COLO829 (cell line): ENCODE results near the gene INSM1.
"Not testable (repeated sequence)": the region's sequence is repeated elsewhere in the genome, so short reads cannot be mapped to it uniquely, and the experiment has no call there.

ENCODE experiments used
- DNase-seq: peaks from one replicate; pipeline ENCODE4 v3.0.0; 2012; ENCODE audit warnings: low spot score

The INSM1 gene, protein sequence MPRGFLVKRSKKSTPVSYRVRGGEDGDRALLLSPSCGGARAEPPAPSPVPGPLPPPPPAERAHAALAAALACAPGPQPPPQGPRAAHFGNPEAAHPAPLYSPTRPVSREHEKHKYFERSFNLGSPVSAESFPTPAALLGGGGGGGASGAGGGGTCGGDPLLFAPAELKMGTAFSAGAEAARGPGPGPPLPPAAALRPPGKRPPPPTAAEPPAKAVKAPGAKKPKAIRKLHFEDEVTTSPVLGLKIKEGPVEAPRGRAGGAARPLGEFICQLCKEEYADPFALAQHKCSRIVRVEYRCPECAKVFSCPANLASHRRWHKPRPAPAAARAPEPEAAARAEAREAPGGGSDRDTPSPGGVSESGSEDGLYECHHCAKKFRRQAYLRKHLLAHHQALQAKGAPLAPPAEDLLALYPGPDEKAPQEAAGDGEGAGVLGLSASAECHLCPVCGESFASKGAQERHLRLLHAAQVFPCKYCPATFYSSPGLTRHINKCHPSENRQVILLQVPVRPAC

DNA sequence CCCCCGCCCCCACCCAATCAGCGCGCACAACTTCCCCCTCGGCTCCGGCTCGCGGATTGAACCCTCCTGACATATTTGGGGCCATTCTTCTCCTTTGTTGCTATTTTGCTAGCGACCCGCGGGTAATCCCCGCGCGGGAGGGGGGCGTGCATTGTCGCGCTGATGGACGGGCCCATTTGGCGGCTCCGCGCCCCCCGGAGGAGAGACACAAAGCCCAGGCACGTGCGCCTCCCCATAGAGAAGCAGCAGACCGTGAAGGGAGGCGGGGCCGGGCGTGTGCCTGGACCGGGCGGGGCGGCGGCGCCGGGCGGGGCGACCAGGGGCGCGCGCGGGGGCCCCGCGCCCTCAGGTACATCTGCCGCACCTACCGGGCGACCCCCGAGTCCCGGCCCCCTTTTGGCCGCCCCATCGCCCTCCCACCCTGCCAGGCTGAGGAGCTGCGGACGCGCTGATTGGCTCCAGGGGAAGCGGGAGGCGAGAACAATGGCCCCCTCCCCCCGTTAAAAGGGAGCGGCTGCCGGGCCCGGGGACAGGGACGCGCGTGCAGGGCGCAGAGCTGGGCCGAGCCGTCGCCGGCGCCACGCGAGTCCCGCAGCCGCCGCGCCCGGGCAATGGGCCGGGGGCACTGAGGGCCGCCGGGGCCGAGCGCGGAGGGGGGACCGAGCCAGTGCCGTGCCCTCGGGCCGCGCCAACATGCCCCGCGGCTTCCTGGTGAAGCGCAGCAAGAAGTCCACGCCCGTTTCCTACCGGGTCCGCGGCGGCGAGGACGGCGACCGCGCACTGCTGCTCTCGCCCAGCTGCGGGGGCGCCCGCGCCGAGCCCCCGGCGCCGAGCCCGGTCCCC is at the start of gene INSM1:
INSM1 (plus strand) TSS at position 530 of the 843 bp plus-strand sequence; CDS start at position 694, 164 bp downstream.
- no peak for DNase-seq

DNA sequence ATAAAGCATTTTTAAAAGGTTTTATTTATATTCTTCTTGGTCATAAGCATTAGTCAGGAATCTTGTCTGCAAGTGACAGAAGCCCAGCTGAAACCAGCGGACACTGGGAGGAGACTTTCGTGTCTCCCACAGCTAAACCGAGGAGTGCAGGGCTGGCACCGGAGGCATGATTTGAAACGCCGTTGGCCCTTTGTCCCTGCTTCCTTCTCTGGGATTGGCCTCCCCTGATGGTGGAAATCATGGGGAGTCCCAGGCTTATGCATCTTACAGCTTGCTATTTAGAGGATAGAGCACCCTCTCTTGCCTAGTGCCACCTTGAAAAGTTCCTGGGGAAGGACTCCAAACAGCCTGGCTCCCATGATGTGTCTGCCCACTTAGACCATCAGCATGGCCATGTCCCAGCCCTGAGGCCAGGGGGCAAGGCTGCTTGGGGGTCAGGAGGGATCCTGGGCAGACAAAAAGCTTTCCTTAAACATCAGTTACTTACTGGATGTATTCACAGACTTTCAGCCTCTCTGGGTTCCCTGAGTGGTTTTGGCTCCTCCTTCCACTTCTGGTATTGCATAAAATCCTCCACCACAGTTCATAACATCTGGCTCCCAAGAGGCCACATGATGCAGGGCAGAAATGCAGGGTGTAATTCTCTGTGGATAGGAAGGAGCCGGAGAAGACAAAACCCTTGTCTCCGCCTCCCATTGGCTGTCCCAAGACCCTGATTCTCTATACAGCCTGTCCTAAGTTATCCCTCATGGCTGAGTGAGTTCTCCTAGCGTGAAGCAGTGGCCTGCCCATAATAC is 49.3 kb upstream of the INSM1 start:
- no peak for DNase-seq

DNA sequence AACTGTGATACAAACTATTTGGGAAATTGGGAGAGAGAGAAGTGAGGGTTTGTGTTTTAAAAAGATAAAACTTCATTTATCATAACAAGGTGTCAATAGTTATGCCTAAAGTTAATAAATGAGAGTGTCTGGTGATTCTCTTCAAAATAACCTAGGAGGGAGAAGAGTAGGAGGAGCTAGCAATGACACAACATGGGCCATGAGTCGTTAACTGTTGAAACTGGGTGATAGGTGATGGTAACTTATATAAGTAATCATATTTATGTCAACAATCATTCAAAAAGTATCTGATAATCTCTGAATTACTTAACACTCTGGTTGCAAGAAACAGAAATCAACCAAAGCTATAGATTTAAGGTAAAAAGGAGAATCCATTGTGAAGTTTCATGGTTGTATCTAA is 46.8 kb upstream of the INSM1 start:
- DNase-seq: no peak

DNA sequence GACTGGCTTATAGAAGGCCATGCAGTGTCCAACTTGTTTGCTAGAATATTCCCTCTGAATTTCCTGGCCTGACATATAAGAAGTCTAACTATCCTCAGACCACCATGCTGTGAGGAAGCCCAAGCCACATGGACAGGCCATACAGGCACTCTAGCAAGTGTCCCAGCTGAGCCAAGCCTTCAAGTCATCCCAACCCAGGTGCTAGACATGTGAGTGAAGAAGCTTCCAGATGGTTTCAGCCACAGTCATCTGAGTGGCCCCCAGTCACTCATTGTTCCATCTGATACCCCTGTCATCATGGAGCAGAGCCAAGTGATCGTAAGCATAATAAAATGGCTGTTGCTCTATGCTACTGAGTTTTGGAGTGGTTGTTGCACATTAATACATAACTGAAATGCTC is 46.0 kb upstream of the INSM1 start:
- DNase-seq: no peak

DNA sequence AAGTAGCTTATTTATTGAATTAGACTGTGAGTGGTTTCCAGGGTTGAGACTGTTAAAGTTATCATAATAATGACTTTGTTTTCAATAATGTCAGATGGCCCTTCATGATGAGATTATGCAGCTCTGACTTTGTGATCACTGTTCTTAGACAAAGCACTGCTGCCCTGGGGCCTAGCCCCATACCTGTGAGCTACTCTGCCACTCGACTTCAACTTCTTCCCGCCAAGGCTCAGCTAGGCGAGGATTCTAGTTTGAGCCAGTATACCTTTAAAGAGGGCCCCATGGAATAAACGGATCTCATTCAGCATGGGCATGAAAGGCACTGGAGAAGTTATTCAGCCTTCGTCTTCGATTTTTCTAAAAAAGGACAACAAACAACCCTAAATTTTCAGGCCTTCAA is 45.0 kb upstream of the INSM1 start:
- no peak for DNase-seq

DNA sequence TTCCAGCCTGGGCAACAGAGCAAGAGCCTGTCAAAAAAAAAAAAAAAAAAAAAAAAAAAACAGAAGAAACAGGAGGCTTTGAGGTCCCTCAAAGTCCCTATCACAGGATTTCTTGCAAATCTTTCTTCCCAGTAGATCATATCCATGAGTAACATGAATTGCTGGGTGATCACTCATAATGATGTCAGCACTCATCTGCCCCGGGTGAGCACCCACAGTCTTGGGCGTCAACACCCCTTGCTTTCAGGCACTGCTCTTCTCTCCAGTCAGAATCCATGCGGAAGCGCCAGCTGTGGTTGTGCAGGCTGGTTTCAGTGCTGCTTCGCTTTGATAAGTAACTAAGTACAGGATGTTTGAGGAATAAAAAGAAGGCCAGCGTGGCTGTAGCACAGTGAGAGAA is 40.2 kb upstream of the INSM1 start:
- no peak for DNase-seq

DNA sequence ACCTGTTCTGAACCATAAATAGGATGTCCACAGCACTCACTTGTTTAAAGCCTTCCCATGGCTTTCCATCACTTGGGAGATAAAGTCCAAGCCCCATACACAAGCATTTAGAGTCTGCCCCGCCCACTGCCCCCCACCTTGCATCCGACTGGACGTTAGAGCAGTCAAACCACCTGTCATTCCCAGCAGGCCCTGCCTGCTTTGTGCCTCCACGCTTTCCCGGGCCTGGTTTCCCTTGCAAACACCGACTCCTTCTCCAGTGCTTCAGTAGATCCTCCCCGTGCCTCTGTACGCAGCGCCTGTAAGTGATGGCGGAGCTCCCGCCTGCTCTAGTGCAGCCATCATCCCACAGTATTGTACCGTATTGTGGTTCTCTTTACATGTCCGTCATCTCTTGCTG is 38.3 kb upstream of the INSM1 start:
- no peak for DNase-seq

DNA sequence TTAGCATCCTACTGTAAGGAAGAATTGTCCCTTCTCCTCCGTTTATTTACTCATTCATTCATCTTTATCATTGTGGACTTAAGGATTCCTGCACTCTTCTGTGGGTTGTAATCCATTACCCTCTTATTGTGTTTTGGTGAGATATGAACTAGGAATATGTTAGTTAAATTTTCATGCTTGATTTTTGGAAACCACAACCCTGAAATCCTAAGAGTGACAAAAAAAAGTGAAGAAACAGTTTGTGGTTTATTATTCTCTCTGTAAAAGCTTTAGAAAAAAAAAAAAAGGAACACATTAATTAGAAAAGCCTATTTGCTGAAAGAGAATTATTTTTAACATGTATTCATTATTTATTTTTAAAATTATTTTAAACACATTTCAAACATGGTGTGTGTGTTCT is 36.7 kb upstream of the INSM1 start:
- no peak for DNase-seq

DNA sequence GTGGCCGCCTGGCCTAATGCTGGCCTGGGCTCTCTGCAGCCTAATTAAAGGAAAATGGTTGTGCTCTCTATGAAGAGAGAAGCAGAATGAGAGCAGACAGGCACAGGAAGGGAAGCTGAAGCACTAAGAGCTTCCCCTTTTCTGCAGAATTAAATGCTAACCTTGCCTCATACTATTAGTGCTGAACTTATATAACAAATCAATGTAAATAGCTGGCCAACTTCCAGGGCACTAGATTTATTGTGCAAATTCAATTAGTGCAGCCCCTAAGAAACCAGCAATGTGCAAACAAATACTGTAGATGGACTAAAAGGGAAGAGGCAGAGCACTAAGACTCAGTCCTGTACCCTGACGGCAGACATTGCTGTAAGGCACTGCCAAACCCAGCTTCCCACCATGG is 36.1 kb upstream of the INSM1 start:
- no peak for DNase-seq

DNA sequence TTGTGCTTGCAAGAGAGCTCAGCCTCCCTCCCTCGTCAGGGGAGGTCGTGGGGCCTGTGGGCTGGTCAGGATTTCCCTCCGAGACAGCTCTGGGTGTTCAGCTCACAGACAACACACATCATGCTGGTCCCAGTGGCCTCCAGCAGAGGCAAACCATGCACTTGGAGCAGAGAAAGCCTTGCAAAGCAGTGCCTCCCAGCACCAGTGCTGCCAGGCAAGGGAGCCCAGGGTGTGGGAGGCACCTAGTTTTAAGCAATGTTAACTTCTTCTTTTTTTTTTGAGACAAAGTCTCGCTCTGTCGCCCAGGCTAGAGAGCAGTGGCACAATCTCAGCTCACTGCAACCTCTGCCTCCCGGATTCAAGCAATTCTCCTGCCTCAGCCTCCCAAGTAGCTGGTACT is 34.0 kb upstream of the INSM1 start:
- no peak for DNase-seq

DNA sequence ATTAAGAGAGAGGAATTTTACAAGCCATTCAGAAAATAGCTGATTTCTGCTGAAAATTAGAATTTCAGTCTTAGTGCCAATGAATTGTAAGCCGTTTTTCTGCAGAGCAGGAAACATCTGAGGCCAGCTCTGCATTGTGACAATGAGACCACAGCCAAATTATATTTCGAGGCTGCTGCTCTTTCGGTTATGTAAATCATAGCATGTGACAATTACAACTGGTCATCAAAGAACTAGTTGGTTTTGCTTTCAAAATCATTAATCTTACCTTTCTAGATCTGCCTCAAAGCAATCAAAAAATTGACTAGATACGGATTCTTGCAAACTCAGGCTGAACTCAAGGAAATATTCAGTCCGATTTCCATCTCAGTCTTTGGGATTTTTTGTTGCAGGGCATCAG is 33.4 kb upstream of the INSM1 start:
- no peak for DNase-seq

DNA sequence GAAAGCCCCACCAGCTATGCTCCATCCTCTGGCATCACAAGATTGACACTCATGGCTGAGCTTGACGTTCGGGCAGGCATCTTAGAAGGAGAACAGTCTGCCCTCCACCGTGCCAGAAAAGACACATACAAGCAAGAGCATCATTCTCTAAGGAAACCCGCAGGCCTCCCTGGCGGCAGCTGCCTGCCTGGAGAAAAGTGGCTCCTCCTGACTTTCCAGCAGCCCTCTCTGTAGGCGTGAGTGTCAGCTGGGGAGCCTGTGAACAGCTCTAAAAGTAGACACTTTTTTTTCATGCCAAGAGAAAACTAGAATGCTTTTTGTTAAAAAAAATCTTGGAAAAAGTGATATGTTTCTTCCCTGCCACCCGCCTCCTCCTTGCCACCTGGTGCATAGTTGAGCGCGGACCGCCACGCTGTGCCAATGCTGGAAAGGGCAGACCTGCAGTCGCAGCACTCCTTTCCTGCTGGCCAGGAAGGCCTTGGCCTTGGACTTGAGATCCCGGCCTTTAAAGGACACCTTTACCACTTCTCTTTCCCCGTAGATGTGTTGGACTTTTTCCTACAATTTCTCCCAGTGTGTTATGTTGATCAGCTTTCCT is 29.7 kb upstream of the INSM1 start:
- DNase-seq: no peak

DNA sequence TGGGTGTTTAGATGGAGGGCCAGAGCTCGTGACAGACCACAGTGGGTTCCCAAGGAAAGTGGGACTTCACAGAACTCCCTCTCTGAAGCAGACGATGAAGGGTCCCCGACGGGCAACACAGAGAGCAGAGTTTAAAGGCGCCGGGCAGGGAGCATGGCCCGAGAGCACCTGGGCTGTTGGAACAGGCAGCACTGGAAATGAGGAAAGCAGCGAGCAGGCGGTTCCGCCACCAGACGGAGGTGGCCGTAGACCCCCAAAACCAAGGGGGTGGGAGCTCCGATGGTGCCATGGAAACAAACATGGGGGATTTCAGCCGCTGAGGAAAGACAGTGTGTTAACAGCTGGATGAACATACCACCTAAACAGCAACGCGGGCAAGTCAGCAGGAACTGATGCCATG is 27.5 kb upstream of the INSM1 start:
- no peak for DNase-seq

DNA sequence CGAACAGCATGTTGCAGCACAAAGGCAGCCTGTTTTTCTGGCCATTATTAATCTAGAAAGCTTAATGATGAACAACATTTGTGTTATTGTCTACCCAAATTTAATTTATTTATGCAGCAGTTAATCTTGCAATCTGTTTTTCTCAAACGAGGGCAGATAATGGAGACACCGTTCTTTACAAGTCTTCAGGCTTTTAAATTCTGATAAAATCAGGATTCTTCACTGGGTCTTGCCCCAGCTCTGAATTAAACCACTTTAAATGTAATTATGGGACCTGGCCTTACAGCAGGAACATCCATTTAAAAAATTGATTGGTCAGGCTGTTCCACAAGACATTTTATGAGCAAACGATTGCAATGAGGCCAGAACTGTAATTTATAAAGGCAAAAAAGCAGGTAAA is 26.5 kb upstream of the INSM1 start:
- no peak for DNase-seq

DNA sequence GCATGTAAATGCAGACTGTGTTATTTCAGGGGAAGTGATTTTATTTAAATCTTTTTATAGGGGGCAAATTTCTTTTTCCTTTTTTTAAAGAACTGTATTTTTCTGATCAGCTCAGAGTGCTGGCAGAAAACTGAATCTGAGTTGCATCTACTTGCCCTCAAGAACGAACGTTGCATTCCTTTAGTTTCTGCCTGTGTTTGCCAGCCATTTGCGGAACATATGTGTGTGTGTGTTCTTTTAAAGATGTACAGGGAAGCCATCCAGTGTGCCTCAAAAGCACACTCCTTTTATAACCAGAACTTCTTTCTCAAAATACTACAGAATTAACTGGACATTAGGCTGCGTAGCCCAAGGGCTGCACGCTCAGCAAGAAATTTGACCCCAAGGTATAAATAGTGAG is 25.8 kb upstream of the INSM1 start:
- no peak for DNase-seq

DNA sequence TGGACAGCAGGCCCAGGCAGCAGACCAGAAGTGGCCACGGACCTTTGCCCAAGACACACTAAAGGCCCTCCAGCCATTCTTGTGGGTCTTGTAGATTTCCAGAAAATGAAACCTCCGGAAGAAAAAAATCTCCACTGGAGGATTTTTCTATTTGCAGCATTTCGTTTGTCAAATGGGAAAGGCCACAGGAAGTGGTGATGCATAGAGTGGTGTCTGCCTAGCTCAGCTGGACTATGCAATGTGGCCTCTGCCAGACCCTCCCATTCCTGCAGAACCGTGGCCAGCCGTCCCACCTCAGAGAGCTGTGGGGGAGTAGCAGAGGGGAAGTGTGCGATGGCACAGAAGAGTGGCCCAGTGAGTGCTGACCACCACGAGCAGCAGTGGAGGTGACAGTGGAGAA is 24.0 kb upstream of the INSM1 start:
- DNase-seq: no peak

DNA sequence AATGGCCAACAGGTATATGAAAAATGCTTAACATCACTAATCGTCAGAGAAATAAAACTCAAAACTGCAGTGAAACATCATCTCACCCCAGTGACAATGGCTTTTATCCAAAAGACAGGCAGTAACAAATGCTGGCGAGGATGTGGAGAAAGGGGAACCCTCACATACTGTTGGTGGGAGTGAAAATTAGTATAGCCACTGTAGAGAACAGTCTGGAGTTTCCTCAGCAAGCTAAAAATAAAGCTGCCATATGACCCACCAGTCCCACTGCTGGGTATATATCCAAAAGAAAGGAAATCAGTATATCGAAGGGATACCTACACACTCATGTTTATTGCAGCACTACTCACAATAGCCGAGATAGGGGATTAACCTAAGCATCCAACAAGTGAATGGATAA is 23.4 kb upstream of the INSM1 start:
- no peak for DNase-seq

DNA sequence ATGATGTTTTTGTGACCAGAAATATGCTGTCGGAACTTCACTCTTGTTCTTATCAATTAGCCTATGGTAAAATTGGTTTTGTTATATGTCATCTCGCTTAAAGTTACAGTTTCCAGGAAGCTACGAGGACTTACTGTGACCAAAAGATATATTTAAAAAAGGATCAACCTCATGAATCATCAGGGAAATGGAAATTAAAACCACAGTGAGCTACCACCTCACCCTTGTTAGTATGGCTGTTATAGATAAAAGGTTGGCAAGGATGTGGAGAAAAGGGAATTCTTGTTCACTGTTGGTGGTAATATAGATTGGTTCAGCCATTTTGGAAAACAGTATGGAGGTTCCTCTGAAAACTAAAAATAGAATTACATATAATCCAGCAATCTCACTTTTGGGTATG is 14.3 kb upstream of the INSM1 start:
- no peak for DNase-seq

DNA sequence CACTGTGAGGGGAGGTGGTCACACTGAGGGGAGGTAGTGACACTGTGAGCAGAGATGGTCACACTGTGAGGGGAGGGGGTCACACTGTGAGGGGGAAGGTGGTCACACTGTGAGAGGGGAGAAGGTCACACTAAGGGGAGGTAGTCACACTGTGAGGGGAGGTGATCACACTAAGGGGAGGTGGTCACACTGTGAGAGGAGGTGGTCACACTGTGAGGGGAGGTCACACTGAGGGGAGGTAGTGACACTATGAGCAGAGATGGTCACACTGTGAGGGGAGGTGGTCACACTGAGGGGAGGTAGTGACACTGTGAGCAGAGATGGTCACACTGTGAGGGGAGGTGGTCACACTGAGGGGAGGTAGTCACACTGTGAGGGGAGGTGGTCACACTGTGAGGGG is 12.4 kb upstream of the INSM1 start:
- DNase-seq: not testable (repeated sequence)

DNA sequence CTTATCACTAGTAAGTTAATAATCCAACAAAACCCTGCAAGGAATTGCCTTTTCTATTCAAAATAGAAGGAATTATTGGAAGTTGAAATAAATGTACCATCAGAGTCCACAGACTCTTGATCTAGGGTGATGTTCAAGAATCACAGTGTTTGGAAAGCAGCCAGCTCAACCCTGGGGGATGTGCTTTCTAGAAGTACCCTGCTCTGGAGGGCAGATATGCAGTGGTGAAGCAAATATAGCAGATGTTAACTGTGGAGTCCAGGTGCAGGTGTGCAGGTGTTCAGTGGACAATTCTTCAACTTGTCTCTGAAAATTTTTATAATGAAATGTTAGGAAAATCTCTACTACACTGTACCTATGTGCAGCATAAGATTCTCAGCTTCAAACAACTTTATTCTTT is 9.1 kb upstream of the INSM1 start:
- DNase-seq: no peak

DNA sequence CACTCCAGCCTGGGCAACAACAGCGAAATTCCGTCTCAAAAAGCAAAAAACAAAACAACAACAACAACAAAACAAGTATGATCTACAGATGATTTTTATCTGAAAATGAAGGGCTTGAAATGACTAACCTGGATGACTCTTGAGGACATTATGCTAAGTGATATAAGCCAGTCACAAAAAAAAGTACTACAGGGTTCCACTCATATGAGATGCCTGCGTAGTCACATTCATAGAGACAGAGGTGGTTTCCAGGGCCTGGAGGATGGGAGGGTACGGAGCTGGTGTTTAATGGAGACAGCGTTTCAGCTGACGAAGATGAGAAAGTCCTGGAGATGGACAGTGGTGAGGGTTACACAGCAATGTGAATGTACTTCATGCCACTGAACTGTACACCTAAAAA is 8.3 kb upstream of the INSM1 start:
- DNase-seq: no peak

DNA sequence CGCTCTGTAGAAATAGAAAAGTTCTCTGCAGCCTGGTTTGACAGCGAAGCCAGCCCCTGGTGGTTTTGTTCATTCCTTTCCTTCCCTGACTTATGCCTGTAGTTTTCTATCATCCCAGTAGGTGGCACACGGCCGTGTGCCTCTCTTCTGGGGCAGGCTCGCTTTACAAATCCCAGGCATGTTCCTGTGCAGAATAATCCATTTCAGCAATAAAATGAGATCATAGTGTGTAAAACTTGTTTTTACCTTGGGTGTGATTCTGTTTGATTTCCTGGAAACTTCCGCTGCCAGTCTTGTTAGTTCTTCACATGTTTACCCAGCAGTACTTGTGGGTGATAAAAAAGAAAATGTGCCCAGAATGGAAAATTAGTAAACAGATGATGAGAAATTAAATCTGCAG is 7.4 kb upstream of the INSM1 start:
- peak; percentile 55 for DNase-seq
